Parathyroid adenoma (tissue), 2 donors: ENCODE data around the gene SHKBP1.

Experiments
- H2AFZ ChIP-seq: fragments of 300-600 bp; sonication (generic); one replicate; pipeline ENCODE4 v1.7.0; 2017; ENCODE audit warnings: antibody characterized with exemption, mild to moderate bottlenecking
- H3K27ac ChIP-seq: fragments of 300-600 bp; sonication (generic); one replicate; pipeline ENCODE4 v1.7.0; 2017
- H3K27me3 ChIP-seq: fragments of 300-600 bp; sonication (generic); one replicate; pipeline ENCODE4 v1.7.0; 2017; ENCODE audit warnings: low read length; ENCODE audit not compliant: control insufficient read depth, insufficient read depth
- H3K36me3 ChIP-seq: fragments of 300-600 bp; sonication (generic); one replicate; pipeline ENCODE4 v1.7.0; 2017; ENCODE audit warnings: low read length; ENCODE audit not compliant: control insufficient read depth, insufficient read depth
- H3K4me1 ChIP-seq: fragments of 300-600 bp; sonication (generic); one replicate; pipeline ENCODE4 v1.7.0; 2017; ENCODE audit warnings: control low read depth
- H3K4me2 ChIP-seq: fragments of 300-600 bp; sonication (generic); one replicate; pipeline ENCODE4 v1.7.0; 2017; ENCODE audit warnings: low read length
- H3K4me3 ChIP-seq: fragments of 300-600 bp; sonication (generic); one replicate; pipeline ENCODE4 v1.7.0; 2017; ENCODE audit warnings: low read depth, low read length
- H3K79me2 ChIP-seq: fragments of 300-600 bp; sonication (generic); one replicate; pipeline ENCODE4 v1.7.0; 2017; ENCODE audit warnings: control low read depth
- H3K9ac ChIP-seq: fragments of 300-600 bp; sonication (generic); one replicate; pipeline ENCODE4 v1.7.0; 2017; ENCODE audit warnings: mild to moderate bottlenecking
- H3K9me3 ChIP-seq: fragments of 300-600 bp; sonication (generic); one replicate; pipeline ENCODE4 v1.7.0; 2017; ENCODE audit warnings: low read length; ENCODE audit not compliant: control insufficient read depth
- CTCF ChIP-seq: fragments of 300-600 bp; sonication (generic); IDR thresholded peaks from one replicate; pipeline ENCODE4 v1.7.0; 2017; ENCODE audit warnings: antibody characterized with exemption, mild to moderate bottlenecking
- donor health status: primary hyperparathyroidism.

Gene SHKBP1

GRCh38 chr19:40630571-40631160 lies 54.0 kb downstream of the SHKBP1 start:
- H3K4me1 ChIP-seq = no peaks in the 10 kb centered on the region
- H3K9me3 ChIP-seq = no peaks in the 10 kb centered on the region
- no peak overlapping the region for H3K4me2 ChIP-seq
- no peak overlapping the region for H3K9ac ChIP-seq
- H3K27ac ChIP-seq = no peak overlapping the region
- H3K27me3 ChIP-seq = no peaks in the 10 kb centered on the region
- no peaks in the 10 kb centered on the region for H3K79me2 ChIP-seq
- no peak overlapping the region for H2AFZ ChIP-seq
- TF ChIP-seq CTCF = no peak
- H3K4me3 ChIP-seq = no peak overlapping the region
- H3K36me3 ChIP-seq = no peaks in the 10 kb centered on the region

GRCh38 chr19:40632311-40633036 lies 55.8 kb downstream of the SHKBP1 start:
- Histone ChIP-seq H3K36me3 (no peaks in the 10 kb centered on the region), H2AFZ (no peak overlapping the region), H3K4me2 (no peak overlapping the region), H3K4me1 (no peaks in the 10 kb centered on the region), H3K9me3 (no peaks in the 10 kb centered on the region), H3K27me3 (no peaks in the 10 kb centered on the region), H3K27ac (no peak overlapping the region), H3K9ac (no peak overlapping the region), H3K79me2 (no peaks in the 10 kb centered on the region), H3K4me3 (no peak overlapping the region)
- no peak for TF ChIP-seq CTCF

GRCh38 chr19:40633207-40633606 lies 56.5 kb downstream of the SHKBP1 start:
- H3K79me2 ChIP-seq = no peaks in the 10 kb centered on the region
- H3K27me3 ChIP-seq = no peaks in the 10 kb centered on the region
- no peak overlapping the region for H3K4me2 ChIP-seq
- H3K36me3 ChIP-seq = no peaks in the 10 kb centered on the region
- TF ChIP-seq CTCF = no peak
- H3K4me3 ChIP-seq = no peak overlapping the region
- H3K4me1 ChIP-seq = no peaks in the 10 kb centered on the region
- no peak overlapping the region for H3K27ac ChIP-seq
- no peaks in the 10 kb centered on the region for H3K9me3 ChIP-seq
- H2AFZ ChIP-seq = no peak overlapping the region
- H3K9ac ChIP-seq = no peak overlapping the region

GRCh38 chr19:40638327-40638726 lies 61.7 kb downstream of the SHKBP1 start:
- TF ChIP-seq CTCF = no peak
- H2AFZ ChIP-seq = no peak overlapping the region
- H3K9ac ChIP-seq = no peak overlapping the region
- no peaks in the 10 kb centered on the region for H3K27me3 ChIP-seq
- H3K79me2 ChIP-seq = no peaks in the 10 kb centered on the region
- H3K27ac ChIP-seq = no peak overlapping the region
- H3K4me1 ChIP-seq = no peaks in the 10 kb centered on the region
- H3K4me3 ChIP-seq = no peak overlapping the region
- no peaks in the 10 kb centered on the region for H3K36me3 ChIP-seq
- H3K9me3 ChIP-seq = no peaks in the 10 kb centered on the region
- H3K4me2 ChIP-seq = no peak overlapping the region

GRCh38 chr19:40639638-40639982 lies 62.9 kb downstream of the SHKBP1 start:
- H2AFZ ChIP-seq = no peak overlapping the region
- no peak overlapping the region for H3K9ac ChIP-seq
- H3K4me3 ChIP-seq = no peak overlapping the region
- no peaks in the 10 kb centered on the region for H3K27me3 ChIP-seq
- H3K79me2 ChIP-seq = no peaks in the 10 kb centered on the region
- no peaks in the 10 kb centered on the region for H3K36me3 ChIP-seq
- no peak for TF ChIP-seq CTCF
- no peaks in the 10 kb centered on the region for H3K9me3 ChIP-seq
- H3K27ac ChIP-seq = no peak overlapping the region
- H3K4me2 ChIP-seq = no peak overlapping the region
- no peaks in the 10 kb centered on the region for H3K4me1 ChIP-seq
